Retina (tissue), 1 donor: ENCODE data around the gene ATP1B3.
"Not testable (repeated sequence)": the region's sequence is repeated elsewhere in the genome, so short reads cannot be mapped to it uniquely, and the experiment has no call there.

Experiments
- DNase-seq: peaks from one replicate; pipeline ENCODE4 v3.0.0-alpha.2; 2016

The ATP1B3 gene

GRCh38 chr3:141860766-141861513, 15.5 kb upstream of the ATP1B3 start:
- DNase-seq, result no peak

GRCh38 chr3:141862279-141862816, 14.1 kb upstream of the ATP1B3 start:
- no peak for DNase-seq

GRCh38 chr3:141863491-141863890, 13.0 kb upstream of the ATP1B3 start:
- DNase-seq, result no peak

GRCh38 chr3:141864281-141864970, 12.0 kb upstream of the ATP1B3 start:
- no peak for DNase-seq

- no peak for DNase-seq
Observed at GRCh38 chr3:141865101-141865500, 11.3 kb upstream of the ATP1B3 start.

DNA sequence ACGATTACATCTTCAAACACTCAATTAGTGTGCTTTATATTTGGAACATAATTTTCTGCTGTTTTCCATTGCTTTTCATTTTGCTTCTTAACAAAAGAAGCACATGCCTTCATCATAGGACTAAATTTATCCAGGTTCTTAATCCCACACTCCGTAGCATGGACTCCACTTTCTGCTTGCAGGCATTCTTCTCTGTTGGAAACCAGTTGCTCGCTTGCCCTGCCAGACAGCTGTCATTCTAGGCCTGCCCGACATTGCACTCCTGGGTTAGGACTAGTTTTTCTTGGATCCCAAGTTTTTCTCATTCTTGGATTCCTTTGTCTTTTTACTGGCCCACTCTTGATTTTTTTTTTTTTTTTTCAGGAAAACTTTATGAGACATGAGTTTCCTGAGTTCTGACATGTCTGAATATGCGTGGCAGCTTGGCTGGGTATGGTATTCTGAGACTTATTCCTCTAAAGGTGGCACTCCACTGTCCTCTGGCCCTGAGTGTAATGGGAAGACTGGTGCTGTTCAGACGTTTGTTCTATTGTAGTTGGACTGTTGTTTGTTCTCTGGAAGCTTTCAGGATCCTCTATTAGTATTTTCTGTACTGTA, 6.3 kb upstream of the ATP1B3 start:
- no peak for DNase-seq

DNA sequence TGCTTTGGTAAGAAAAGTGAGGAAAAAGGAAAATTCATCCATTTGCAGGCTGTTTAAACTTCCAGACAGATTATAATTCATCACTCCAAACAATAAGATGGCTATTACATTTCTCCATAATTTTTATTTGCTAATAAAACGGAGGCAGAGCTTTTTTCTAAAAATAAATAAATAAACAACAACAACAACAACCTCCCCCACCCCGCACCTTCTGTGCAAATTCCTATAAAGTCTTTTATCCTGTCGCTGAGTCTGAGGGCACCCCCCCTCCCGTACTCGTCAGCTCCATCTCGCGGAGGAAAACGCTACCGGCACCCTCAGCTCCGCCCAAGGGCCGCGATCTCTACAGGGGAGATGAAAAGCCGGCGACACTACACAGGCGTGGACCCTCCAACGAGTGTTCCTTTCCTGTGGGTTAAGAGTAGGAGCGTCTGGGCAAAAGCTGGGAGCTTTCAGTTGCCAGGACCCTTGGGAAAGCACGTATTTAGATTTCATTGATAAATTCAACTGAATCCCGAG, 1.0 kb upstream of the ATP1B3 start:
- peak; percentile 94 for DNase-seq

DNA sequence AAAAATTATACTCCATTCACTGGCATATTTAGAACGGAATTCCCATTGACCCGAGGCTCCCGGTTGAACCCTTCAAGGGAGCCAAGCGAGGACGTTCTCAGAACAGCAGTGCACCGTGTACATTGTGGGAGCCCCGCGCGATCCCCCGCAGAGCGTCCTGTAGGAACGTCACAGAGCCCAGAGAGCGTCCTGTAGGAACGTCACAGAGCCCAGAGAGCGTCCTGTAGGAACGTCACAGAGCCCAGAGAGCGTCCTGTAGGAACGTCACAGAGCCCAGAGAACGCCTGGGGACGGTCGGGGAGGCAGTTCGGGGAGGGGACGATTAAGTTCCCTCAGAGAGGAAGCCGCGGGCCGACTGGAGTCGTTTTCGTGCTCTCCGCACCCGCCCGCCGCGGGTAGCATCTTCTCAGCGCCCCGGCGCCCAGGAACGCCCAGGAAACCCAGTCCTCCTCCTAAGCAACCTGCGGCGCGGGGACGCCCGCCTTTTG, 506 bp upstream of the ATP1B3 start:
- DNase-seq, result peak; percentile 85

- DNase-seq, result peak; percentile 80
Observed at GRCh38 chr3:141876891-141877621, 613 bp downstream of the ATP1B3 start.

DNA sequence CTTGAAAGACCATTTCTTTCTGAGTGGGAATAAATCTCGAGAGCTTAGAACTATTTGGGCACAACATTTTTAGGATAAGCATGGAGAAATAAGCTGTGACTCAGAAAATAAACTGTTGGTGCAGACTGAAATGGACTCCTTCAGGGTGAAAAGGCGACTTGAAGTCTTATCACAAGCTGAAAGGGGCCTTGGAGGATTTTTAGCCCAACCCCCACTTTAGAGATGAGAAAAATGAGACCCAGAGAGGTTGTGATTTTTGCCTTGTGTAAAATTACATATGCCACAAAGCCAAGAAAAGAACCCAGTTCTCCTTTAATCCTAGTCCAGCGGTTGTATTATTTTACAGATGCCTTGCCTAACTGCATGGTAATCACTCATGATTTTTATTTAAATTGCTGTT, 1.5 kb downstream of the ATP1B3 start:
- peak; percentile 25 for DNase-seq

DNA sequence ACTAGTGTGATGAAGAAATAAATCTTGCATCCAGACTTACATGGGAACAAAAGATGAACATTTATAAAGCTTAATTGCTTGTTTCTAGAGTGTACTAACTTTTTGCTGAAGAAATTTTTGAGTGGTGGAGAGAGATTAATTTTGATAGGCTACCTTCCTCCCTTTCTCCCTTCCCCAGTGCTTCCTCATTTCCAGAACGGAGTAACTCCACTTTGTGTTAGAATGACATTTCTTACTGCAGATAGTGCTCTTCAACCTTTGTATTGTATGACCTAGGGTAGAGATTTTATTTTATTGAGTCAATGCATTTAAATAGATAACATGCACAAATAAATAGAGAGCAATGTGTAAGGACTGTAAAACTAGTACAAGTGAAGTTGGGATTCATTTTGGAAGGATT, 1.9 kb downstream of the ATP1B3 start:
- DNase-seq, result no peak

DNA sequence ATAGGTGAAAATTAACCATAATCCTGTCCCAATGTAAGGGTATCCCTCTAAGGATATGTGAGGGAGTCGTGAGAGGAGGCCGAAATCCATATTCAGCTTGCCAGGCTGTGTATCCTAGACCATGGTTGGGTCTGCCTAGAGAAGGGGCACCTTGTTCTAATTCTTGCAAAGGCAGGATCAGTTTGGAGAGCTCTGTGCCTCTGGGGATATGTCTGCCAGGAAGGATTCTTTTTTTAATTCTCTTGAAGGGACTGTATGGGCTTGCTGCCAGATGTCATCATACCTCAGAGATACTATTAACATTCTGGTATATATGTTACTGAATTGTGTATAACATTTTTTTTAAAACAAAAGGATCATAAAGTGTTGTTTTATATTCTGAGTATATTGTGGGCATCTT, 2.4 kb downstream of the ATP1B3 start:
- DNase-seq, result no peak

DNA sequence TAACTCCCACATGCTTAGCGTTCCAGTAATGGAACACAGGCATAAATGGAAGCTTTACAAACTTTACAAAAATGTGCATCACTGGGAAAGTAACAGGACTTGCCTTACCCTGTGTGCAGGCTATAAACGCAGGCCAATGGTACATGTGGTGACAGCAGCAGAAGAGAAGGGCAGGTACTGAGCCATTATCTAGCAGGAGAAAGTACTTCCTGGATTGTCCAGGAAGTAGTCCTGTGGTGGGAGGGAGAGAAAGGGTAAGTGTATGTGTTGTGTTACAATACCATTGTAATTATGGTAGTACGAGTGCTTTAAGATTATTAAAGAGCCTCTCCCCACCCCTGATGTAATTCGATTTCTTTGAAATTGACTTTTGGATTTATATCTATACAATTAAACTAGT, 5.3 kb downstream of the ATP1B3 start:
- no peak for DNase-seq

DNA sequence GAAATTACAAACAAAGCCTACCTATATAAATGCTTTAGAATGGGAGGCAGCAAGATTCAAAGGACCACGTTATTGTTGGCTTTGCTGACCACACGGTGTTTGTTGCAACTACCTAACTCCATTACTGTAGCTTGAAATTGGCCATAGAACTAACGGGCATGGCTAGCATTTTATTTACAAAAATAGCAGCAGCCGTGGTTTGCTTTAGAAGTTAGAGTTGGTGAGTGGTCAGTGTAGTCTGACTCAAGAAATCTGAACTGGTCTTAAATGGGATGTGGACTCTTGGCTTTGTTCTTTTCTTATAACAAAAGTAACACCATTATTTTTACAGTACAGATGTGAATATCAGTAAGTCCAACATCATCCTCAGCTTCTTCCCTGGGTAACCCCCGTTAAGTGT, 10.6 kb downstream of the ATP1B3 start:
- DNase-seq, result no peak

DNA sequence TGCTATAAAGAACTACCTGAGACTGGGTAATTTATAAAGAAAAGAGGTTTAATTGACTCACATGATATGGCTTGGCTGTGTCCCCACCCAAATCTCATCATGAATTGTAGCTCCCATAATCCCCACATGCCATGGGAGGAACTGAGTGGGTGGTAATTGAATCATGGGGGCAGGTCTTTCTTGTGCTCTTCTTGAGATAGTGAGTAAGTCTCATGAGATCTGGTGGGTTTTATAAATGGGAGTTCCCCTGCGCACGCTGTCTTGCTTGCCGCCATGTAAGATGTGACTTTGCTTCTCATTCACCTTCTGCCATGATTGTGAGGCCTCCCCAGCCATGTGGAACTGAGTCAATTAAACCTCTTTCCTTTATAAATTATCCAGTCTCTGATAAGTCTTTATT, 12.1 kb downstream of the ATP1B3 start:
- not testable (repeated sequence) for DNase-seq

DNA sequence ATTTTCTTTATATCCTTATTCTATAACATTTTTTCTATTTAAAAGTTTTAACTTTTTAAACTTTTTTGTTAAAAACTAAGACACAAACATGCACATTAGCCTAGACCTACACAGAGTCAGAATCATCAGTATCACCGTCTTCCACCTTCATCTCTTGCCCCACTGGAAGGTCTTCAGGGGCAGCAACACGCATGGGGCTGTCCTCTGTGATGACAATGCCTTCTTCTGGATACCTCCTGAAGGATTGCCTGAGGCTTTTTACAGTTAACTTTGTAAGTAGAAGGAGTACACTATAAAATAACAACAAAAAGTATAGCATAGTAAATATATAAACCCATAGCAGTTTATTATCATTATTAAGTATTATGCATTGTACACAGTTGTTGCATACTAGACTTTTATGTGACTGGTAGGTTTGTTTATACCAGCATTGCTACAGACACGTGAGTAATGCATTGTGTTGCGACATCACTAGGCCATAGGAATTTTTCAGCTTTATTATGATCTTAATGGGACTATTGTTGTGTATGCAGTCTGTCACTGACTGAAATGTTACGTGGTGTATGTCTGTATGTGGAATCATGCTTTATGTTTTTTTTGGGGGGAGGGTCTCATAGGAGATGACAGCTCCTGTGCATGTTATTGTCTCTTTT, 18.2 kb downstream of the ATP1B3 start:
- DNase-seq, result no peak

DNA sequence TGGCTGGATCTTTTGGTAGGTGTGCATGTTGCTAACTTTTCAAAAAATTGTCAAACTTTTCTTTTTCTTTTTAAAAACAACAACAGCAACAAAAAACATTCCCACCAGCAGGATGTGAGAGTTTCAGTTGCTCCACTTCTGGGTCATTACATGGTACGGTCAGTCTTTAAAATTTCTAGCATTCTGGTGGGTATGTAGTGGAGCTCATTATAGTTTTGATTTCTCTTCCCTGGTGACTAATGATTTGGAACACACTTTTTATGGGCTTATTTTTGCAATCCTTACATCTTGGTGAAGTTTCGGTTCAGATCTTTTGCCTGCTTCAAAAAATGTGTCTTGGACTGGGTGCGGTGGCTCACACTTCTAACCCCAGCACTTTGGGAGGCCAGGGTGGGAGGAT, 19.3 kb downstream of the ATP1B3 start:
- no peak for DNase-seq

- DNase-seq, result no peak
Observed at GRCh38 chr3:141898908-141899307, 22.5 kb downstream of the ATP1B3 start.

DNA sequence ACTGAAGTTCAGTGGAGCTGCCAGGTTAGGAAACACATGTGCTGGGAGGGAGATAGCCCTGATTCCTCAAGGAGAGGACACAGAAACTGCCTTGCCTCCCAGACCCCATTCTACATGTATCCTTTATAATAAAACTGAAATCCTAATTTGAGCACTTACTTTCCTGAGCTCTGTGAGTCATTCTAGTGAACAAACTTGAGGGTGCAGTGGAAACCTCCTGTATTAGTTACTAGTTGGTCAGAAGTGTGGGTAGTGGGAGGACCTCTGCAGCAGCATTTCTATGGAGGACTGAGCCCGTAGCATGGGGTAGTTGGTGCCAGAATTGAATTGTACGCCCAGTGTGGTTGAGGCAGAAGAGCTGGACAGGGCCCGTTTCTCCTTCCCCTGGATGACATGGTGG, 23.9 kb downstream of the ATP1B3 start:
- no peak for DNase-seq

DNA sequence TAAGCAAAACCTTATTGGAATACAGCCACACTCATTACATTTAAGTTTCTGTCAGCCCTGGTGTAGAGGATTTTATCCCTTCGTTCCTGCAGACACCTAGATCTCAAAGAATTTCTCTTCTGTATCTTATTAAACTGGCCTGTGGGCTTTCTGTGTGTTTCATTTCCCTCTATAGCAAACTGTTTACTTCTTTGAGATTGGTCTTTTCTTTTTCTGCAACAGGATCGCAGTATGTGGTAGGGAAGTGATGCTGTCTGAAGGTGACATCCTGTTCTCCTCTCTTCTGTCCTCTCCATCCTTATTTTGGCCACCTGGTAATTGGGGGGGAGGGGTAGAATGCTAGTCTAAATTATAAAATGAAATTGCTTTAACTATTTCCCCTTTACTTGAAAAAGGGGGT, 25.5 kb downstream of the ATP1B3 start:
- no peak for DNase-seq

DNA sequence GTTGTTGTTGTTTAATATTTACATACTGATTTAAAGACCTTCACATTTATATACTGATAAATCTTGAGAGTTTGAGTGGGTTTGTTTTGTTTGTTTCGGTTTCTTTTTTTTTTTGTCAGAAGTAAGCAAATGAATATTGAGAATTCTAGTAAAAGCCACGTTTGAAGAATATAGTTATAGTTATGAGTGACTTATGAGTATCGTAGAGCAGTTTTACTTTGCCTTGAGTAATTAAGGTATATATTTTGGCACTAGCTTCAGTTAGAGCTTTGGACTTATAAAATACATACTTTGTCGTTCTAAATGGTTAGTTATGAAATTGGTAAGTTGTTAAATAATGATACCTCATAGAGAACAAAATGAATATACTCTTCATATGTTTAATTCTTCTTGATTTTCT, 27.8 kb downstream of the ATP1B3 start:
- no peak for DNase-seq

DNA sequence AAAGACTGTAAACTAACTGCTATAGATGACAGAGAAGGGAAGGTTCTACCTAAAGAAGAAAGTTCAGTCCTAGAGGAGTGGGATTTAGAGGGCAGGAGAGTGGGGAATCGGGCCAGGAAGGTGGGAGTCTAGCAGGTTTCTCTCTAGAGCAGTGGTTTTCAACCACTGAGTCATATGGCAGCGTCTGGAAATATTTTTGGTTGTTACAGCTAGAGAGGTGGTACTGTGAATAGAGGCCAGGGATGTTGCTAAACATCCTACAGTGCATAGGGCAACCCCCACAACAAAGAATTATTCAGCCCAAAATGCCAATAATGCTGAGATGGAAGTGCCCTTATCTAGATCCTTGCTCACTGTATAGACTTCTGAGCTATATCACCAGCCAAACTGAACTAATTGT, 28.7 kb downstream of the ATP1B3 start:
- DNase-seq, result no peak
